Left cardiac atrium (tissue), 4 donors: Measurements from ENCODE around the gene KIF6. TPM values are rescaled to one million over a fixed set of nuclear protein-coding genes. Genes with fewer than 3 reads are reported as not detected.
A peak's percentile ranks its signal among the peaks of the same experiment; 100 is the strongest.
"Not testable (repeated sequence)": the region's sequence is repeated elsewhere in the genome, so short reads cannot be mapped to it uniquely, and the experiment has no call there.

Experiments used
- ATAC-seq, 2 donors: fragments of 200-7000 bp; cut with Tn5 transposase; one replicate each; pipeline ENCODE4 v1.9.1; 2020; ENCODE audit warnings: mild to moderate bottlenecking in 2 of 2, moderate library complexity in 2 of 2
- DNase-seq: peaks from one replicate; pipeline ENCODE4 v3.0.0-alpha.2; 2020
- intact Hi-C, 2 donors: fragments of 100-400 bp; cut with DNase I; formaldehyde crosslinking; loops; one replicate each; pipeline versions ENCODE4 v1.14.1 to v1.15.1; 2022 to 2023
- total RNA-seq, 2 donors: library from RNA; stranded (reverse); fragmentation: NEBNext Ultra II Directional; extraction: Animal tissue kit (Norgen Biotek cat#: 25700); gene quantifications; one replicate each; pipeline ENCODE4 v1.2.1, GENCODE V29; 2021
- donor health status: DM: no; HTN: yes; CAD: no.
- donor health status: DM: no; HTN: yes; CAD: no; lungs with severe emphysema.
- donor health status: DM: yes; HTN: yes; CAD: no.
- donor health status: Dilated cardiomyopathy.

KIF6 gene
- total RNA-seq, 2 donors from 2014 or later: 0.15 to 0.31 TPM

DNA sequence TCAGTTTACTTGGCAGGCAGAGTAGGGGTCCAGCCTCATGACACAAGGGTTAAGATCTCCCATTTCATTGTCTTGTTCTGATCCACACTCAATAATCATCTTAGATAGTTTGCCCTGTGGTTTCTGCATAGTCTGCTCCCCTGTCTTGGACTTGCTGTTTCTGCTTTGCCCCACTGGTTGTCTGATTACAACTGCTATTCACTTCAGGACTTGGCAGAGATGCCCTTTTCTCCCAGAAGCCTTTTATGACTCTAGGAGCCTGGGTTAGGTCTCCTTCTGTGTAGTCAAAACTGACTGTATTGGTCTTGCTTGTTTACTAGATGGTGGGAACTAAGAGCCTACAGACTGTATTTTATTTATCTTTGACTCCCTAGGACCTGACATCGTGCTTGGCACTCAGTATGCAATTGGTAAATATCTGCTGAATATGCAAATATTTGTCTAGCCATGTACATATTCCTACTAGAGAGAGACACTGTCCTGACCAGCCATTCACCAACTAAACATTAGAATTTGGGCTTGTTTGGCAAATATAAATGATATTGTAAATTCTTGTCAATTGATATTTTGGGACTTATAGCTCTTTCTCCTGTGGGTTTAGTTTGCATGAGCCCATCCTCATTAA is 236.8 kb downstream of the KIF6 start:
- DNase-seq: no peak
- intact Hi-C loops: no loop called here

DNA sequence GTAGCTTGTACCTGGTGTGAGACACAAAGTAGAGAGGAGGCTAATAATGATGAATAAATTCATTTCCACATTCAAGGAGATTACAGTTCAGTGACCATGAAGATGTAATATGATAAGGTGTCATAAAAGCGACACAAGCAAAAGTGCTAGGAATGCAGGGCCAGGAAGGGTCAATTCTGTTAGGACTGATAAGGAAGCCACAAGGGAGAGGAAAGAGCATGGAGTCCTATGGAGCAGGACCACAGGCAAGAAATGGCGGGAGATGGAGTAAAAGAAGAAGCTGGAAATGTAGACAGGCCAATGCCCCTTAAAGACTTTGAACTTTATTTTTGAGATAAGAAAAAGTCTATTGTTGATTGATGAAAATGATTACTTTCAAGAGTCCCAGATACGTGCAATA is 240.9 kb downstream of the KIF6 start:
- intact Hi-C loops: no loop called here
- DNase-seq (no peak), ATAC-seq (no peak)

More for the DNA sequence above, 236.8 kb downstream of the KIF6 start:
- ATAC-seq: no peak

DNA sequence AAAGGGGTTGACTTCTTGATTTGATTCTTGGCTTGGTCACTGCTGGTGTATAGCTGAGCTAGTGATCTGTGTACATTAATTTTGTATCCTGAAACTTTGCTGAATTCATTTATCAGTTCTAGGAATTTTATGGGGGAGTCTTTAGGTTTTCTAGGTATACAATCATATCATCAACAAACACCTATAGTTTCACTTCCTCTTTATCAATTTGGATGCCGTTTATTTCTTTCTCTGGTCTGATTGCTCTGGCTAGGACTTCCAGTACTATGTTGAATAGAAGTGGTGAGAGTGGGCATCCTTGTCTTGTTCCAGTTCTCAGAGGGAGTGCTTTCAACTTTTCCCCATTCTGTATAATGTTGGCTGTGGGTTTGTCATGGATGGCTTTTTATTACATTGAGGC is 245.4 kb downstream of the KIF6 start:
- DNase-seq, ATAC-seq, intact Hi-C loops: not testable (repeated sequence)

DNA sequence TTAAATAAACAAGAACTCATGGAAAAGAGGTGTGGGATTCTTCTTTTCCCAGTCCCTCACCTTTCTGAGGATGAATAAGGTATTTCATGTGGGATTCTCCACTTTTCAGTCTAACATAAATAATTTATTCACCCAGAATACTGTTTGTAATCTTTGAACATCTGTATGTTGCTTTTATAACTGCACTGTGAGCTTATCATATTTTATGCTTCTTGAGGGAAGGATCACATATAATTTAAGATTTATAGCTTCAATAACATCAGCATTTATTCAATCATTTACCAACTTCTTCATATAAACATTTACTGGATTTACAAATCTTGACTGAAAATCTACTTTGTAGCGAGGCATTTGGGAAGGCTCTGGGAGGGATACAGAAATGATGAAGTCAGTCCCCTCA is 248.5 kb downstream of the KIF6 start:
- DNase-seq (no peak), ATAC-seq (no peak)
- intact Hi-C loops: no loop called here

DNA sequence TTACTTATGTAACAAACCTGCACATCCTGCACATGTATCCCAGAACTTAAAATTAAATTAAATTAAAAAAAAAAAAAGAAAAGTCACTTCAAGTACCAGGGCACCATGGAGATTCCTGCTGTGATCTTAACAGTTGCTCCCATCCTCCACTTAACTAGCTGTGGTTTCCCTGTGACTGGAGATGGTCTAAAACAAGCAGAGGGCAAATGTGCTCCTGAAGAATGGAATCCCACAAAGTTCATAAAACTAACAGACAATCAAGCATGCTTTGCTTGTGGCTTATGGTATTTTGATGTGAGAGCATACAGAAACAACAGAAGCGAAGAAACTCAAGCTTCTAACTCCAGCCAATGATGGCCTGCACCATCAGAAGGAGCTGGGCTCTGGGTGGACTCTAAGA is 249.1 kb downstream of the KIF6 start:
- ATAC-seq (no peak), DNase-seq (no peak)
- intact Hi-C loops: no loop called here

DNA sequence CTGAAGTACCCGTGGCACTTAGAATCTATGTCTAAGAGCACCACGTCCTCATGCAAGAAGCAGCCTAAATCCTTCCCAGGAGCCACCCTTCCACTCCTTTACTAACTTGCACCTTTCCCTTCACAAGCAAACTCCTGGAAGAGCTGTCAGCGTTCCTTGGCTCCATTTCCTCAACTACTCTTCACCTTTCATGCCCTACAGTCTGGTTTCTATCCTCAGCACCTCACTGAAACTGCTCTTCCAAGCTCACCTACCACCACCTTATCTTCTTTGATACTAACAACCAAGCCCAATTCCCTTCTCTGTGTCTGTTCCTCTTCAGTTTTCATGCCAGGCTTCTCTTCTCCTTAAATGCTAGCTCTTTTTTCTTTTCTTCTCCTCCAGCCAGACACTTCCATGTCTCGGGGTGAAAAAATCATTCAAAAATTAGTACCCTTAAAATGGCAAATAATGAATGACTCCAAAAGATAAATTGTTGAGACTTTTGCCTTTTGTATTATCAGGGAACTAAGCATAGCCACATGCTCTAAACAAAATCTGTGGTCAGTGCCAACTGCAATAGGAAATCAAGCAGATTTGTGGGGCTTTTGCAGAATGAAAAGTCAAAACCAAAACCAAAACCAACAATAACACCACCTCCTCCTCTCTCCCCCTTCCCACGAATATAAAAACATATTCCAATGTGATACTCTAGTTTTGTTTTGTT is 253.1 kb downstream of the KIF6 start:
- ATAC-seq: peak; percentile 29 to 50
- no peak for DNase-seq
- intact Hi-C loops: no loop called here

DNA sequence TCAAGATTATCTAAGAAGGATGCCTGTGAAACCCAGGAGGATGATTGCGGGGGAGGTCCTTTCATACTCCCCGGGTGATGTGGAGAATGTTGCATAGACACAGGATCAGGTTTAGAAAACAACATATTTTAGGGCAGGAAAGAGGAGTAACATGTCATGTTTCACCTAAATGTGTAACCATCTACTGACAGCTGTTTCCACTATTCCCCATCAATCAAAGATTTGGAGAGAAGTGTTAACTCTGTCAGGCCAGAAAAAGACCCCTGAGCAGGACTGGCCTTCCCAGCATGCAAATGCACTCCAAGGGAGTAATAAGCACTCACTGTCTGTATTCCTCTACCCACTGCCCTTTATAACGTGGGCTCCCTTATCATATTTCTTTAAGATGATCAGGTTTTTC is 254.7 kb downstream of the KIF6 start:
- intact Hi-C loops: no loop called here
- no peak for ATAC-seq
- DNase-seq: no peak

DNA sequence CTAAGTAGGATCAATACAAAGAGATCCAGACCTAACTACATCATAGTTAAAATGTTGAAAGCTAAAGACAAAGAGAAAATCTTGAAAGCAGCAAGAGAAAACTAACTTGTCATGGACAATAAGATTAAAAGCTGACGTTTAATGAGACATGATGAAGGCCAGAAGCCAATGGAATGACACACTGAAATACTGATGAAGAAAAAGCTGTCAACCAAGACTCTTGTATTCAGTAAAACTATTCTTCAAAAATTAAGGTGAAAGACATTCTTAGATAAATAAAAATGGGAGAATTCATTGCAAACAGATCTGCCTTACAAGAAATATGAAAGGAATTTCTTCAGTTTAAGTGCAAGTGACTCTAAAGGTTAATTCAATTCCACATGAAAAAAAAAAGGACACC is 256.8 kb downstream of the KIF6 start:
- no peak for ATAC-seq
- intact Hi-C loops: no loop called here
- no peak for DNase-seq

DNA sequence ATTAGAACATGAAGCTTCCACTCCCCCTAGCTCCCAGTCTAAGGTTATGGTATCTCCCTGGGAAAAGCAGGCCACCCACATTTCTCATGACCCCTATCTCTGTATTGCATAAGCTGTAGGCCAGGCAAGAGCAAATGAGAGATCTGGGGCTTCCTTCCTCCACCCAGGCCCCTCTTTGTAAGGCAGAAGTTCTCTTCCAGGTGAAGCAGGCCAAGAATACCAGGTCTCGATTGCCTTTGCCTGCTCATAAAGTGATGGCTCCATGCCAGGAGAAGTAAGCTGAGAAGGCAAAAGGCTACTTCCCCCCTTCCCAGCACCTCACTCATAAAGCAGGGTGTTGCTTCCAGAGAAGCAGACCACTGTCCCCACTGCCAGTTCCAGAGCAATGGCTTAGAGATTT is 258.6 kb downstream of the KIF6 start:
- ATAC-seq (no peak), DNase-seq (no peak)
- intact Hi-C loops: no loop called here

DNA sequence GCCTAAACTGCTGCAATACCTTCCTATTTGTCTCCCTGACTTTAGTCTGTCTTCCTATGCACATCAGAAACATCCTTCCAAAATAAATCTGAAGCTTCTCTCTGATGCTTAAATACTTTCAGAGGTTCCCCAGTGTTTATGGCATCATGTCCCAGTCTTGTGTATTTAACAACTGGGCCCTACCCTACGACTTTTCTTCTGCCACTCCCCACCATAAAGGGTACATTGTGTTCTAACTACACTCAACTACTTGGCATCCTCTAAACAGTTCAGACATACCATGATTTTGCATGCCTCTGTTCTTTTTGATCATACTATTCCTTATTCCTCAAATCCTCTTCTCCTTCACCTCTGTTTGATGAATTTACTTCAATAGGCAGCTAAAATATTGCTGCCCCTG is 259.7 kb downstream of the KIF6 start:
- intact Hi-C loops: no loop called here
- no peak for DNase-seq
- no peak for ATAC-seq

DNA sequence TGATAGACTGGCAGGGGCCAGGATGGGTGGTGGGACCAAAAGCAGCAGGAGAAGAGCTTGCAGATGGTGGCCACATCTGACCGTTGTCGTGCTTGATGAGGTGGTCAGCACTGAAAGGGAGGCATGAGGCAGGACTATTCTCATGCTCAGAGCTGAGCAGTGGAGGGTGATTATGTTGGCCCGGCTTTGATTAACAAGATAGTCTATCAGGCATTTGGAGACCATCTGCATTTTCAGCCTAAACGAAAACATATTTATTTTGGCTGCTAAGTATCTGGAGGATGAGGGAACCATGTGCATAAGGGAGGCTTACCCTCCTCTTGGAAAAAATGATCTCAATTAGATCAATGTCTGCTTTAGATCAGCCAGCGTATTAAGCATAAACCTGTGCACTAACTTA is 261.1 kb downstream of the KIF6 start:
- intact Hi-C loops: no loop called here
- ATAC-seq: no peak
- no peak for DNase-seq

DNA sequence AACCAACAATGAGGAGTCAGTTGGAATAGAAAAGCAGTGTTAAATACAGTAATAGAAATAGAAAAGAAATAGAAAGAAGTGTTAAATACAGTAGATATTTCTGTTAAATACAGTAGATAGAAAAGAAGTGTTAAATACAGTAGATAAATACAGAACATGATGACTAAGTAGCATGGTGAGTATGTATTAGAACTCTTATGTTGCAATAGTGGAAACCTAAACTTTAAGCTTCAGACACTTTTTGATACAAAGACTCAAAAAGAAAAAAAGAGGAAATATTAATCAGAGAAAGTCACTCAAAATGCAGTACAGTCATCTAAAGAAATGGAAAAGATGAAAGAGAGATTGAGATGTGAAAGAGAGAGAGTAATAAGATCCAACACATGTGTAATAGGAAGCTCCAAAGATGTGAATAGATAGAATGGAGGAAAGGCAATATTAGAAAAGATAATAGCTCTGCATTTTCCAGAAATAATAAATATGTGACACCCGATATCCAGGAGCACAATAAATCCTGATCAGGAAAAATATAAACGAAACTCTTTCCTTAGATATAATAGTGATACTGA is 271.2 kb downstream of the KIF6 start:
- ATAC-seq (no peak), DNase-seq (no peak)
- intact Hi-C loops: no loop called here

DNA sequence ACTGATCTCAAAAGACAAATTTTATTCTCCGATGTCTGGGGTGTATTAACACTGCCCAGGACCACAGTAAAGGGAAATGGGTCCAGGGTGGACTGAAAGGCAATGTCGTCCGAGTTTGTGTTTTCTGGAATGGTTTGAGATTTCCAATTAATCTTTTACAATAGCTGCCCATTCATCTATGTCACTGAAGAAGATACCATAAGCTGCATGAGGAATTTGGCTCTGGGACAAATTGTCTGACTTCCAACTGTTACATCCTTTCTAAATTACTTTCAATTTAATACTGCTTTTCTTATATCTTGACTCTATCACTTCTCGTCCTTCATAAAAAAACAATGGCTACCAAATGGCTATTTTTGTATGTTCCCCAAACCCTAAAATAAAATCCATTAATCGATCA is 272.0 kb downstream of the KIF6 start:
- intact Hi-C loops: no loop called here
- ATAC-seq: no peak
- no peak for DNase-seq

DNA sequence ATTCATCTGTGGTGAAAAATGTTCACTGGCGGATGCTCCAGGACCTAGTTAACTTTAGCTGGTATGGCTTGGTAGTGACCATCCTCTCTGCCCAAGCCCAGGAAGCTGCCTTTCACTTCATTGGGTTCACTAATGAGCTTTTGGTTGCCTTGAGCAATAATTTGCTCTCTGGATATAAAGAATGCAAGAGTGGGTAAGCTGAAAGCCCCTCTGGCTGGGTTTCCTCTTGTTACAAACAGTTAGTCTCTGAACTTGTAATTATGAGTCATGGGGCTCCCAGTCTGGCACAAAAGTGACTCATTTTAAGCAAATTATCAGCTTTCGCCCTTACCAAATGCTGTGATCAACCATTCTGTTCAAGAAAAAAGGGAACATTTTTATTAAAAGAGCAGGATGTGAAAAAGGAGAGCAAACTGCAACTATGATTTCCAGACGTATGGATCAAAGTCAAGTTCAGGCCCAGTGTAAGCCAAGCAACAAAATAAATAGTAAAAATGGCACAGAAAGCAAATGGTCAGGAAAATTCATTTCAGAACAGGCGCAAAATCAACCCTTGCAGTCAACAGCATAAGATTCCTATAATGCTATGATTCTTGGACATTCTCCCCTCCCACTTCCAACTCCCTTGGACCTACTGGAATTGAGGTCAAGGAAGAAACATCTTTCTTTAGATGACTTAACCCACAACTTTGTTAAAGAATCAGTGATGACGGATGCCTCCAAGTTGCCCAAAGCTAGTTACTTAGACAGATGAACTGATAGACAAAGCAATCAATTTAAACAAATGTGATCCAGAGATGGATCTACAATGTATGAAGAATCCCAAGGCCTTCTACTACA is 272.7 kb downstream of the KIF6 start:
- intact Hi-C loops: no loop called here
- DNase-seq (no peak), ATAC-seq (no peak)

DNA sequence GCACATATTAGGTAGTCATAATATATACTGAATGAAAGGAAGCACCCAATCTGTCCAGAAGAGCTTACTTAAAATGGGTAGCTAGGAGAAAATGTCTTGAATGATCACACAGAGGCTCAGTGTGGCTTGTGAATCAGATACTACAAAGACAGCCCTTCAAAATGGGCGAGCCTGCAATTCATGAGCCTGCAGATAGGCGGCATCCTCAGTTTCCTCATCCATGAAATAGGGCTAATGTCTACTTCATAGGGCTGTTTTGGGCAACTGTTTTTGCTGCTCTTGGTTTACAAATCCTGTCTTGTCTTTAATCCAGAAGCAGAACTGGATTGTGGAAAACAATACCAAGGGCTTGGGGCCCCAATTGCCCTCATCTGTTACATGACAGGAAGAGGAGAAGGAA is 273.4 kb downstream of the KIF6 start:
- DNase-seq (no peak), ATAC-seq (no peak)
- intact Hi-C loops: no loop called here

DNA sequence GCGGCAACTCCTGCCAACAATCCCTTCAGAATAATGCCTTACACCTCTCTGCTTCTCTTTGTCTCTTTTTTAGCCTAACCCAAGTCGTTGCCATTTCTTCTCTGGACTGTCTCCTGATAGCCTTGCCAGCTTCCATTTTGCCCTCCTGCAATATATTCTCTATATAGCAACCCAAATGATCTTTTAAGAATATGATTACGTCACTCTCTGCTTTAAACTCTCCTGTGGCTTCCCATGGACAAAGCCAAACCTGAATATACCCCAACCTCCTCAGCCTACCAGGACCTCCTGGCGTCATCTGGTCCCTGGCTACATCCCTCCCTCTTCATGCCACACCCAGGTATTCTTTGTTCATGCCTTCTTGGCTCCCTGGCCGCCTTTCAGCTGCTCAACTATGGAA is 276.2 kb downstream of the KIF6 start:
- DNase-seq (no peak), ATAC-seq (no peak)
- intact Hi-C loops: no loop called here

DNA sequence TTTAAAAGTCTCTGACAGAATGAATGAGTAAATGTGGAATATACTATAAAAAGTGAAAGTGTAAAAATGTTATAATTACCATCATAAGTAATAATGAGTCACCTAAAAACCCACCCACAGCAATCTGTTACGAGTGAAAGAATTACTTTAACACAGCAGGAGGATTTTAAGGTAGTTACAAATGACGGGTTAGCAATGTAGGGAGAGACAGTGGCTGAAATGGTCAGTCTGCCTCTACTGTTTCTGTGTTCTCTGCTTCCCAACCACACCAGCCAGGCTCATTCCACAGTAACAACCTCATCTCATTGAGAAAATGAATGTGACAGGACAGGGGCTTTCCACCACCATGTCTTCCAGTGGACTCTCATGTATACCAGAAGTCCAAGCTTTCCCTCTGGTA is 278.3 kb downstream of the KIF6 start:
- DNase-seq (no peak), ATAC-seq (no peak)
- intact Hi-C loops: no loop called here

DNA sequence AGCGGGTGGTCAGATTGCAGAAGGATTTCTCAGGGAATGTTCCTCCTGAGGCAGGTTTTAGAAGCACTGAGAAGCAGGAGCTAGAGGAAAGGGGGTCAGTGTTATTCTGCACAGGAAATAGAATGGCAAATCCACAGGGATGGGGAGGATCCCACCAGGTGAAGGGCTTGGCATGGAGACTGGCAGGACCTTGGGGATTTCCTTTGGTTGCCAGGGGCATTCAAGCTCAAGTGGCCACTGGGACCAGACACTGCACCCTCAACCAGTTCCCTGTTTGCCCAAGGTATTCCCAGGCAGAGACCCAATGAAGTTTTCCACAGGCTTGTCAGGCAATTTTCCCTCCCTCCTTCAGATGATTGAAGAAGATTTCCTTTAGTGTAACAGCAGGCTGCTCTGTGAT is 279.5 kb downstream of the KIF6 start:
- intact Hi-C loops: no loop called here
- DNase-seq: no peak
- no peak for ATAC-seq

DNA sequence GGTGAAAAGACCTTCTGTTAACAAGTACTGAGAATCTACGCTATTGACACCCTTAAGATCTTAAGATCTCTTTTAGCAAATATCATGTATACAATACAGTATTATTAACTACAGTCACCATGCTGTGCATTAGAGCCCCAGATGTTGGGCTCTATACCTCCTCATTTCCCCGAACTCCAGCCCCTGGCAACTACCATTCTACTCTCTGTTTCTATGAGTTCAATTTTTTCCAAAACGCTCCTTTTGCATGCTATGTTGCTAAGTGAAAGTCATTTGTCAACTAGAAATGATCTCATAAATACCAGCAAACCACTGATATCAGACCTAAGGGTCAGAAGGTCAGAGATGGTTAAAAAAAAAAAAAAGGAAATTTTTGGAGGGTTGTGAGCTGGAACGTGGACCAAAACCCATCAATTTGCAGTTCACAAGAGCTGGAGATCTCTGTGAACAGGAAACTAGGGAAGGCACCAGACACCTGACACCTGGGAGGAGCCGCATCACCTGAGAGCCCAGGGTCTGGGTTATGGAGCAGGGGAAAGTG is 280.7 kb downstream of the KIF6 start:
- intact Hi-C loops: no loop called here
- ATAC-seq (no peak), DNase-seq (no peak)

DNA sequence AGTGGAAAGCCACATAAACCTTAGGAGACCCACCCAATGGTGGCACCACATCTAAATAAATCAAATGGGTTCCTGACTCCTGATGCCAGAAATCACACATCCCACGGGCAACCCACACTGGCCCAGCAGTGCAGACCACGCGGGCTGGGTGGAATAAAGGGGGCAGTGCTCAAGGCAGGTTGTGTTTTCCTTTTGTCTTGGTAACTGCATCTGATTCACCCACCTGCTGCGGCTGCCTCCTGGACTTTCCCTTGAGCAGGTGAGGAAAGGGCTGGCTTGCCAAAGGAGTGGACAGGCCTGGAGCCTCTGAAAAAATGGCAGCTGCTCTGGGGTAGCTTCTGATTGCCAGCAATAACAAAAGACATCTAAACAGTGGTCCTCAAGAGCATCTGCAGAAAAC is 283.2 kb downstream of the KIF6 start:
- intact Hi-C loops: no loop called here
- no peak for ATAC-seq
- no peak for DNase-seq
